KOPT-K1 (cell line): ENCODE data around the gene ST7L.

Source experiments
- H3K27ac ChIP-seq: fragments of 200-600 bp; sonication (generic); 2 replicates; pipeline ENCODE4 v1.5.1; 2016; ENCODE audit warnings: antibody characterized with exemption, mild to moderate bottlenecking, low read depth, low read length; ENCODE audit not compliant: poor library complexity, severe bottlenecking
- H3K36me3 ChIP-seq: fragments of 200-600 bp; sonication (generic); 2 replicates; pipeline ENCODE4 v1.5.1; 2017; ENCODE audit warnings: antibody characterized with exemption, mild to moderate bottlenecking, low read length, moderate library complexity; ENCODE audit not compliant: insufficient read depth
- H3K9me3 ChIP-seq: fragments of 200-600 bp; sonication (generic); 2 replicates; pipeline ENCODE4 v1.5.1; 2017; ENCODE audit warnings: antibody characterized with exemption, low read length, mild to moderate bottlenecking; ENCODE audit not compliant: insufficient read depth, poor library complexity, severe bottlenecking

ST7L gene

DNA sequence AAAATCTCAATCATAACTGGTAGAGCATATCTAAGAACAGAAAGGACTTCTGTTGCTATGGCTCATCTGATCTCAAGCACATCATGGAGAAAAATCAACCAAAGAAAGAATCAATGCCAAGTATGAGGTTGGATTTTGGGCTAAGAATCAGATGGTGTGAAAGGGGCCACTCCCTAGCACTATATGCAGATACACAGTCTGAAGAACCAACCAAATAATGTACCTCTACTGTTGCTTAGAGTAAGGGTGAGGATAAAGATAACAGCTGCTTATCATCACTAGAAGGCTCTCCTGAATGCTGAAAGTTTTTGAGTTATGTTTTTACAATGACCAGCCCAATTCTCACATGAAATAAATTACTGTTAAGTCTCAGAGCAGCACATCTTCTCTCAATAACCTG is 35.6 kb downstream of the ST7L start:
- no peak overlapping the region for H3K27ac ChIP-seq
- no peaks in the 10 kb centered on the region for H3K9me3 ChIP-seq
- 0 out of 2 replicates have a peak, but pooled peaks cover under 1% of the 10 kb centered on the region for H3K36me3 ChIP-seq

DNA sequence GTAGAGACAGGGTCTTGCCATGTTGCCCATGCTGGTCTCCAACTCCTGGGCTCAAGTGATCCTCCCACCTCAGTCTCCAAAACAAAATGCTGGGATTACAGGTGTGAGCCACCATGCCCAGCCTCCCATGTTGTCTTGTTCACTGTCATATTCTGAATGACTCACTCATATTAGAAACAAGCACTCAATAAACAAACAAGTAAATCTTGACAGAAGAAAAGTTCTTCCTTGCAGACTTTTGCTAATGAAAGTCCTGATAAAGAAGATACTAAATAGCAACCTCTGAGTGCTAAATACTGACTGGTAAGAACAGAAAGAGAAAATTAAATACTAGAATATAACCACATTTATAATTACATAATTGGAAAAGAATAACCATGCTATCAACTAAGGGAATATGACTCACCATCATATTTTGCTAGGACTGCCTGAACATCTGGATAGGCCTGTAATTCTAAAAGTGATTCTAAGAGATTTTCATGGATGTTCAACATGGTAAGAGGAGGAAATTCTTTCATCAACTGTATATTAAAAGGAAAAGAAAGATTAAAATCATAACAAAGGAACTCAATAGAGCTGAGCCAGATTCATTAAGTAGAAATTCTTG is 37.3 kb downstream of the ST7L start:
- Histone ChIP-seq H3K27ac (no peak overlapping the region), H3K9me3 (no peaks in the 10 kb centered on the region), H3K36me3 (peaks cover 13% of the 10 kb centered on the region)

DNA sequence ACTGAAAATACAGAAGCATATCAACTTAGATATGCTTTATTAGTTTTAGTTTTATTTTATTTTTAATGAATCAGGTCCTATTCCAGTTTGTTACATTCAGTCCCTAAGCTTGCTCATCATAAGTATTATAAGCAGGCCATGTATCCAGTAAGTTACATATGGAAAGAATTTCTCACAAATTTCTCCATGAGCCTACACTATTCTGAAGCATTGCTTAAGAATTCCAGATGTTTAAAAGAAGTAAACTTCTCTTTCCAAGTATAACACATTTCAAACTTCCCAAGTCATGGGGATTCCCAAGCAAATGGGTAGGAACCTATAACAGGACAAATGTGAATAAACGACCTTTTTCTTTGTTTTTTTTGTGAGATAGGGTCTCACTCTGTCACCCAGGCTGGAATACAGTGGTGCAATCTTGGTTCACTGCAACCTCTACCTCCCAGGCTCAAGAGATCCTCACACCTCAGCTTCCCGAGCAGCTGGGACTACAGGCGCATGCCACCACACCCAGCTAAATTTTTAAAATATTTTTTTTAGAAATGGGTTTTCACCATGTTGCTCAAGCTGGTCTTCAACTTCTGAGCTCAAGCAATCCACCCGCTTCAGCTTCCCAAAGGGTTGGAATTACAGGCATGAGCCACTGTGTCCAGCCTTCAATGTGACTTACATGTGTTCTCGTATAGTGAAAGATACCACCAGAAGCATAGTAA is 39.0 kb downstream of the ST7L start:
- Histone ChIP-seq H3K27ac (no peak overlapping the region), H3K9me3 (no peaks in the 10 kb centered on the region), H3K36me3 (peaks cover 23% of the 10 kb centered on the region)

DNA sequence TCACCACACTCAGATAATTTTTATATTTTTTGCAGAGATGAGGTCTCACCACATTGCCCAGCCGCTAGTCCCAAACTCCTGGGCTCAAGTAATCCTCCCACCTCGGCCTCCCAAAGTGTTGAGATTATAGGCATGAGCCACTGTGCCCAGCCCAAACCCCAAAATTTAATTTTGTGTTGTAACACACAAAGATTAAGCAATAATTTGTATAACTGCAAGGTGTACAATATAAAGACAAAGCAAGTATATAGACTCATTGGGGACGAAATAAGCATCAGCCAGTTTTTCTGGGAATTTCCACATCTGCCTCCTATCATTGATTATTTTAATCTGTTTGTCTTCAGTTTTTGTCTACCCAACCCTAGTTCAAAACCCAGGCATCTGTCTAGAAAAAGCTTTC is 42.7 kb downstream of the ST7L start:
- Histone ChIP-seq H3K27ac (no peak overlapping the region), H3K9me3 (no peaks in the 10 kb centered on the region), H3K36me3 (peaks cover 33% of the 10 kb centered on the region)

DNA sequence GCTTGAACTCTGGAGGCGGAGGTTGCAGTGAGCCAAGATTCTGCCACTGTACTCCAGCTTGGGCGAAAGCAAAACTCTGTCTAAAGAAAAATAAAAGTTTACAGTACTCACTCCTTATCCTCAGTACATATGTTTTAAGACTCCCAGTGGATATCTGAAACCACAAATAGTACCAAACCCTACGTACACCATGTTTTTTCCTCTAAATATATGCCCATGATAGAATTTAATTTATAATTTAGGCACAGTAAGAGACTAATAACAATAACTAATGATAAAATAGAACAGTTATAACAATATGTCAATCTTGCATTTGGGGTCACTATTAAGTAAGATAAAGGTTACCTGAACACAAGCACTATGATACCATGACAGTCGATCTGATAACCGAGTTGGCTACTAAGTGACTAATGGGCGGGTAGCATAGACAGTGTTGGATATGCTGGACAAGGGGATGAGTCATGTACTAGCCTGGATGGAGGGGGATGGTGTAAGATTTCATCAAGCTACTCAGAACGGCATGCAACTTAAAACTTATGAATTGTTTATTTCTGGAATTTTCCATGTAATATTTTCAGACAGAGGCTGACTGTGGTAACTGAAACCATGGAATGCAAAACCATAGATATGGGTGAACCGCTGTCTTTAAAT is 43.7 kb downstream of the ST7L start:
- Histone ChIP-seq H3K9me3 (no peaks in the 10 kb centered on the region), H3K36me3 (peaks cover 33% of the 10 kb centered on the region), H3K27ac (no peak overlapping the region)

DNA sequence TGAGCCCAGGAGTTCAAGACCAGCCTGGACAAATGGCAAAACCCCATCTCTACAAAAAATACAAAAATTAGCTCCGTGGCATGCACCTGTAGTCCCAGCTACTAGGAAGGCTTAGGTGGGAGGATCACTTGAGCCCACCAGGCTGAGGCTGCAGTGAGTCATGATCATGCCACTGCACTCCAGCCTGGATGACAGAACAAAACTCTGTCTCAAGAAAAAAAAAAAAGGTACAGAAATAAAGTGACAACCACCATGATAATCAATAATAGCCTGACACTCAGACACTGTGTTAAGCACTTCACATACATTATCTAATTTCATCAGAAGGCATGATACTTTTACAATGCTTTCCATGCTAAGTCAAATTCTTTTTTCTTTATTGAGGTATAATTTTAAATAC is 53.1 kb downstream of the ST7L start:
- no peak overlapping the region for H3K27ac ChIP-seq

DNA sequence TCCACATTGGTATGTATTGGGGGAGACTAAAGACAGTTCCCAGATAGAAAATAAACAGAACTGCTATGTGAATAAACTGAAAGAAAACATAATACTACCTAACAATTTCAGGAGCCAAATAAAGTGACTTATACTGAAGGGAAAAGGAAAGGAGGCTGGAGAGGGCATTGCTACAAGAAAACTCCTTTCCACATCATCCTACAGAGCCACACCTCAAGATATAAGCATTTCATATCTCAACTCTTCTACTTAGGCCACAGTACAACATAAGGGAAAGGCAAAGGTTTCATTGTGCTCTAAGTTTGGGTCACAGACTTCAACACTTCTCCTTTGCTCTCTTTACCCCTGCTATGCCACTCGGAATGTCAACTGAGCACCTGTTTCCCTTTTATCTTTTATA is 54.9 kb downstream of the ST7L start:
- Histone ChIP-seq H3K36me3 (no peaks in the 10 kb centered on the region), H3K9me3 (no peaks in the 10 kb centered on the region), H3K27ac (no peak overlapping the region)

More for the DNA sequence above, 53.1 kb downstream of the ST7L start:
- H3K36me3 ChIP-seq, result no peaks in the 10 kb centered on the region
- H3K9me3 ChIP-seq, result no peaks in the 10 kb centered on the region

DNA sequence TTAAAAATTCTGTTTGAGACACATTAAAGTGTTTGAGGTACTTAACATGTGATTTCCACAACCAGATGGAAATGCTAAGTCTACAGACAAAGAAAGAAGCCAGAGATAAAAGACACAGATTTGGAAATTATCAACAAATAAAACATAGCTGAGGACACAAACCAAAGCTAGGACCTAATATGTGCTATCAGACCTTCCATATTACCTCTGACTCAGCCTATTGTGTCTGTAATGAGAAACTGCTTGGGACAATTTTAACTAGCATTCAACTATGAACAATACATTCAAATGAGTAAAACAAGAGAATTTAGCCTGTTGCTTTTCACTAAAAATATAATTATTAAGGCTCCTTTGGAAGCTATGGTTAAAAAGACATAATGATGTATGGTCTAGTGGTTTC is 55.6 kb downstream of the ST7L start:
- H3K9me3 ChIP-seq, result no peaks in the 10 kb centered on the region
- H3K36me3 ChIP-seq, result no peaks in the 10 kb centered on the region
- H3K27ac ChIP-seq, result no peak overlapping the region

DNA sequence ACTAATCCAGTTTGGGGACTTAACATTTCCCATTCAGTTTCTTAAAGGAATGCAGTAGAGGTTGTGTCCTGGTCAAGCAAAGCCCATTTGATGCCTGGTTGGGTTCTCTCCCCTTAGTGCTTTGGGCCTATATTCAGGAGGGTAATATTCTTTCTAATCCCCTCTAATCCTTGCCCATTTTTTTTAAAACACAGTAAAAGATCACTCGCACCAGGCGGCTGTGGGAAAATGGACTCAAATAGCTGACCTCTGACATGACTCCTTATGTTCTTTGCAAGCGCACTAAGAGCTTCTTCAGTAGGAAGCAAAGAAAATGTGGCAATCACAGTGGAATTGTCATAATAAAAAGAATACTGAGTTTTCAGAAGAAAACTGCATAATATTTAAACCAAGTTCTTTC is 60.3 kb downstream of the ST7L start:
- H3K36me3 ChIP-seq, result no peaks in the 10 kb centered on the region
- no peaks in the 10 kb centered on the region for H3K9me3 ChIP-seq
- H3K27ac ChIP-seq, result no peak overlapping the region

DNA sequence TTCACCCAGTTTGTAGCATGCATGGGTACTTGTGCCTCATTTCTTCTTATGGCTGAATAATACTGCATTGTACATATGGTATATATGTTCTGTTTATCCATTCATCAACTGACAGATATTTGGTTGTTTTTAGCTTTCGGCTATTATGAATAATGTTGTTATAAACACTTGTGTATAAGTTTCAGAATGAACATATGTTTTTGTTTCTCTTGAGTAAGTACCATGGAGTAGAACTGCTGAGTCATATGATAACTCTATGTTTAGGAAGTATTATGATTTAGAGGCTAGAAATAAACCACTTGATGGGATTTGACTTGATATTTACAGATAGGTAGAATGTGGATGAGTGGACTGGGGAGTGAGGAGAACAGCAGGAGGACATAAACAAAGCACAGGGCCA is 61.6 kb downstream of the ST7L start:
- H3K27ac ChIP-seq, result no peak overlapping the region
- no peaks in the 10 kb centered on the region for H3K9me3 ChIP-seq
- H3K36me3 ChIP-seq, result no peaks in the 10 kb centered on the region

DNA sequence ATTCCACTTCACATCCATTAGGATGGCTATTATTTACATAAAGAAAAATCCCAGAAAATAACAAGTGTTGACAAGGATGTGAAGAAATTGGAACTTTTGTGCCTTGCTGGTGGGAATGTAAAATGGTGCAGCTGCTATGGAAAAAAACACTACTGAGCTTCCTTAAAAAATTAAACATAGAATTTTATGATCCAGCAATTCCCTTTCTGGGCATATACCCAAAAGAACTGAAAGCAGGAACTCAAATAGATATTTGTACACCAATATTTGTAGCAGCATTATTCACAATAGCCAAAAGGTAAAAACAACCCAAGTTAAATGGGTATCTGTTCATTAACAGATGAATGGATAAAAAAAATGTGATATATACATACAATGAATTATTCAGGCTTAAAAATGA is 64.5 kb downstream of the ST7L start:
- H3K9me3 ChIP-seq, result no peaks in the 10 kb centered on the region
- no peaks in the 10 kb centered on the region for H3K36me3 ChIP-seq
- no peak overlapping the region for H3K27ac ChIP-seq

DNA sequence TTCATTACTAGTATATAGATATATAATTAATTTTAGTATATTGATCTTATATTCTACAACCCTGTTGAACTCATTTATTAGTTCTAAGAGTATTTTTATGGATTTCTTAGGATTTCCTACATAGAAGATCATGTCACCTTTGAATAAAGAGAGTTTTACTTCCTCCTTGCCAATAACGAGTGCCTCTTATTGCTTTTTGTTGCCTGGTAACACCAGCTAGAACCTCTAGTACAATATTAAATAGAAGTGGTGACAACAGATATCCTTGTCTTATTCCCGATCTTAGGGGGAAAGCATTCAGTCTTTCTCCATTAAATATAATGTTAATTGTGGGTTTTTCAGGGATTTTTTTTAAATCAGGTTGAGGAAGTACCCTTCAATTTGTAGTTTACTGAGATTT is 69.4 kb downstream of the ST7L start:
- H3K36me3 ChIP-seq, result no peaks in the 10 kb centered on the region
- H3K27ac ChIP-seq, result no peak overlapping the region
- no peaks in the 10 kb centered on the region for H3K9me3 ChIP-seq

DNA sequence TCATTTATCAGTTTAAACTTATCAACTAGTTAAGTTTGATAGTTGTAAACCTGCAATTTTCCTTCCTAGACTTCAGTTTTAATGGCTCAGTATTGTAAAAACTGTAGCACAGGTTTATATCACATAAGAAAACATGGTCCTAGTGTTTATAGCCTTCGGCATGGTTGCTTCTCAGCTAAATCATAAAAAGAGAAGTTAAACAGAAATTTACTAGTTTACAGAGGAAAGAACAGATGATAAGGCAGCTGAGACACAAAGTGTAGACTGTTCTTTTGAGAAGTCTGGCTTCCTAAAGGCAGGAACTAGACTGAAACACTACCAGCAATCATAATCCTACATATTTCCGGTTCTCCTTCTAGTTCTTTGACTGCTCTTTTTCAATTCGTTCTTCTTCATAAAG is 70.4 kb downstream of the ST7L start:
- H3K27ac ChIP-seq, result no peak overlapping the region
- H3K36me3 ChIP-seq, result no peaks in the 10 kb centered on the region
- H3K9me3 ChIP-seq, result no peaks in the 10 kb centered on the region

DNA sequence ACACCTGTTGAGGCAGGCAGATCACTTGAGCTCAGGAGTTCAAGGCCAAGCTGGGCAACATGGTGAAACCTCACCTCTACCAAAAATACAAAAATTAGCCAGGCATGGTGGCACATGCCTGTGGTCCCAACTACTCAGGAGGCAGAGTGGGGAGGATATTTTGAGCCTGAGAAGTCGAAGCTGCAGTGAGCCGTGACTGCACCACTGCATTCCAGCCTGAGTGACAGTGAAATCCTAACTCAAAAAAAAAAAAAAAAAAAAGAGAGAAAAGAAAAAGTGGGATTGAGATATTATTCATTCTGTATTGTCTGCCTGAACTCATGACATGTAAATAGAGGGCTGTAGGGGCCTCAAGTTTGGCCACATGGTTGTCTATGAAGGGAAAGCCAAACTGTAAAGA is 72.9 kb downstream of the ST7L start:
- H3K36me3 ChIP-seq, result peaks cover 4% of the 10 kb centered on the region; the same call in 1 of the 2 replicates
- H3K9me3 ChIP-seq, result no peaks in the 10 kb centered on the region
- H3K27ac ChIP-seq, result no peak overlapping the region

DNA sequence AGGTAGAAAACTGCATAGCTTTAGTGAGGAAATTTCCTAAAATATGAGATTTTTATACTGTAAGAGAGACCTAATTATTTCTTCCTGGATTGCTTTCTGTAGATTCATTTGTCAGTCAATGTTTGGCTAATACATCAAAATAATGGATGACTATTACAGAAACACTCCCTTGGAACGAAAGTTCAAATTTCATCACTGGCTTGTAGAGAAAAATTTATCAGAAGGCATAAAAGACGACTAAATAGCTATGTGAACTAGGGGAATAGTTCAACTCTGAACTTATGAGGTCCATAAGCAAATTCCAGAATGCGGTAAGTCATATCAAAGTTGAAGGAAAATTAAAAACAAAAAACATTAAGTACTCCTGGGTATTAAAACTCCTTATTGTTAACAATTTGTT is 74.2 kb downstream of the ST7L start:
- Histone ChIP-seq H3K27ac (no peak overlapping the region), H3K9me3 (no peaks in the 10 kb centered on the region), H3K36me3 (peaks cover 12% of the 10 kb centered on the region; the same call in 1 of the 2 replicates)
